Keratinocyte (primary cell): Measurements from ENCODE around the gene NOS1AP.

Source experiments
- EZH2 ChIP-seq: IDR thresholded peaks from one replicate; pipeline ENCODE4 v1.6.1; 2012; ENCODE audit warnings: inconsistent platforms, mild to moderate bottlenecking, low read length, moderate library complexity
- TF ChIP-seq, protein P1 (sequence below), 3 experiments: IDR thresholded peaks in 1 of 3; conservative IDR thresholded peaks in 1 of 3; optimal IDR thresholded peaks in 1 of 3; 2 replicates in 2 of 3; 3 replicates in 1 of 3; pipeline versions ENCODE3 to v1.5.1; 2011; ENCODE audit warnings: low read length in 3 of 3, mild to moderate bottlenecking in 3 of 3, moderate library complexity in 2 of 3, control low read depth in 1 of 3, inconsistent platforms in 1 of 3; ENCODE audit not compliant: insufficient read depth in 2 of 3; ENCODE audit errors: extremely low read depth in 1 of 3

- TF ChIP-seq, protein P1, sequence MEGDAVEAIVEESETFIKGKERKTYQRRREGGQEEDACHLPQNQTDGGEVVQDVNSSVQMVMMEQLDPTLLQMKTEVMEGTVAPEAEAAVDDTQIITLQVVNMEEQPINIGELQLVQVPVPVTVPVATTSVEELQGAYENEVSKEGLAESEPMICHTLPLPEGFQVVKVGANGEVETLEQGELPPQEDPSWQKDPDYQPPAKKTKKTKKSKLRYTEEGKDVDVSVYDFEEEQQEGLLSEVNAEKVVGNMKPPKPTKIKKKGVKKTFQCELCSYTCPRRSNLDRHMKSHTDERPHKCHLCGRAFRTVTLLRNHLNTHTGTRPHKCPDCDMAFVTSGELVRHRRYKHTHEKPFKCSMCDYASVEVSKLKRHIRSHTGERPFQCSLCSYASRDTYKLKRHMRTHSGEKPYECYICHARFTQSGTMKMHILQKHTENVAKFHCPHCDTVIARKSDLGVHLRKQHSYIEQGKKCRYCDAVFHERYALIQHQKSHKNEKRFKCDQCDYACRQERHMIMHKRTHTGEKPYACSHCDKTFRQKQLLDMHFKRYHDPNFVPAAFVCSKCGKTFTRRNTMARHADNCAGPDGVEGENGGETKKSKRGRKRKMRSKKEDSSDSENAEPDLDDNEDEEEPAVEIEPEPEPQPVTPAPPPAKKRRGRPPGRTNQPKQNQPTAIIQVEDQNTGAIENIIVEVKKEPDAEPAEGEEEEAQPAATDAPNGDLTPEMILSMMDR (optimal IDR thresholded peaks at IDR 0.05 in 1 of 3, IDR thresholded peaks at IDR 0.05 in 1 of 3, conservative IDR thresholded peaks at IDR 0.05 in 1 of 3; ENCODE audit: extremely low read depth in 1 of 3, insufficient read depth in 2 of 3, low read length in 3 of 3): no peak
- no peak for TF ChIP-seq EZH2
These were observed 127.6 kb downstream of the NOS1AP start for GRCh38 chr1:162197041-162197531.
